OCI-M1 (cell line): ENCODE data around the gene HS3ST5.

ENCODE experiments used
- DNase-seq: peaks from one replicate; lab custom pipeline; 2025; lab: John Stamatoyannopoulos, UW

The HS3ST5 gene

GRCh38 chr6:114194362-114195026, 148.3 kb downstream of the HS3ST5 start:
- peak; percentile 99 for DNase-seq

GRCh38 chr6:114187563-114187962, 155.3 kb downstream of the HS3ST5 start:
- no peak for DNase-seq

DNA sequence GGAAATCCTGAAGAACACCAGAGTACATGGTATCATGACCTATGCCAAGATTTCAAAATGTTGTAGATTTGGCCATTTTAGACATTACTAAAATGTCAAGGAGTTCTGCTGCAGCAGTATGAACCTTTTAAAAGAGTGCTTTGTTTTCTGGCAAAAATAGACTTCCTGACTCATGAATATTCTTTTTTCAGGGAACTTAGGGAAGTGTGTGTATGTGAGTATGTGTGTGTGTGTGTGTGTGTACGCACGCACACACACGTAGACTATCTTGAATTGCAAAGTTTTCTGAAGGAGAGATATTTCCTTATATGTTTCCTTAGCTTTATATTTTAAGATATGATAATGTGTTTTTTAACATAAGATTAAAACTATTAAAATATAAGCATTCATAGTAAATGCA, 161.2 kb downstream of the HS3ST5 start:
- no peak for DNase-seq

DNA sequence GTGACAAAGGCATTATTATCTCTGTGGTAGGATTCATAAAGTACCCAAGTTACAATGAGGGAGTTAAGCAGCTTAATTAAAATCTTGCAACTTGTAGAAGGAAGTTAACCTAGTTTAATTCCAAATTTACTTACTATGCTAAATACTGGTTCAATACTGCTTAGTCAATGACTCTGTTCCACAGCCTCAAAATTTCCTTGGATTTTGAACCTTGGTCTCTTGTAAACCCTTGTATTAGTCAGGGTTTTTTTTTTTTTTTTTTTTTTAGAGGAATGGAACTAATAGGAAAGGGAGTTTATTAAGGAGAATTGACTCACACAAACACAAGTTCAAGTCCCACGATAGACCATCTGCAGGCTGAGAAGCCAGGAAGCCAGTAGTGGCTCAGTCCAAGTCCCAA, 163.4 kb downstream of the HS3ST5 start:
- no peak for DNase-seq

- no peak for DNase-seq
These were observed 166.1 kb downstream of the HS3ST5 start for GRCh38 chr6:114176726-114177125.

DNA sequence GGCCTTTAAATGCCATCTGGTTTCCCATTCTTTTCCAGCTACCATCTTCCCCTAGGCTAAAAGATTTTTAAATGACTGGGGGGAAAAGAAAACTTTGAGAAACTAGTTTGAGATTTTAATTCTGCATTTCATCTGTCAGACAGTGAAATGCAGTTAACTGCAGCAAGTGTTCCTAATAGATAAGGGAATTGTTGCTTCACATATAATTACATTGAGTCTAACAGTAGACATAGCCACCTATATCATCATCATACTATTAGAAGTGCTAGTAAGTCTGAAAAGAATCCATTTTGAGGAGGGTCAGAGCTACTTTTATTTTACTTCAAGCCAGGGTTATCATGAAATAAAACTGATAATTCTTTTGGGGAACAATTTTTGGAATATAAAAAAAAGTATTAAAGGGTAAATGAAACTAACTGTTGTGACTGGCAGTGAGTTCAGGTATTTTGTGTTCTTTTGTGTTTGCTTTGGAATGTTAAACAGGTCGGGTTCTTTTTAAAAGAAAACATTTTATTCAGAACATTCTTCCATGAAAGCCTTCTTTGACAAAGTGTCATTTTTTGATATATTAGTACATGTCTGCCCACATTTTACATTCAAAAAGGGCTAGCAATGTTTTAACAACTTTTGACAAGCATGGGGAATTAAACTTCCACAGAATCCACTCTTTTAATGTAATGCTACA, 170.1 kb downstream of the HS3ST5 start:
- peak; percentile 62 for DNase-seq

GRCh38 chr6:114171473-114171872, 171.3 kb downstream of the HS3ST5 start:
- DNase-seq: no peak

- DNase-seq: no peak
These were observed 171.8 kb downstream of the HS3ST5 start for GRCh38 chr6:114170958-114171387.

- no peak for DNase-seq
These were observed 172.5 kb downstream of the HS3ST5 start for GRCh38 chr6:114170372-114170771.

DNA sequence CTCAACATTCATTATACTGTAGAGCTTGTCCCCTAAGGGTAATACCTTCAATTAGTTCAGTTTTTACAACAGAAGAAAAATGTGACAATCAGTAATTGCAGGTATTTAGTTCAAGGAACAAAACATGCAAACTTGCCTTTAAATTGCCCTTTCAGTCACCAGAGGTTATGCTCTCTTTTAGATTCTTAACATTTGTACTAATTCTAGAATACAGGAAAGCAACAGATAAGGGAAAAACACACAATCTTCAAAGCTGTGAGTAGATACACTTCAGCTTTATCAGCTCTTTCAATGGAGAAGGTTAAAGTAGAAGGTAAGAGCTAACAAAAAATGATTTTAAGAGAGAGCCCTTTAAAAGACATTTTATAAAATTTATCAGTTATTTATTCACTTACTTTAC, 173.1 kb downstream of the HS3ST5 start:
- DNase-seq: peak; percentile 39

GRCh38 chr6:114167583-114168576, 174.9 kb downstream of the HS3ST5 start:
- DNase-seq: no peak

DNA sequence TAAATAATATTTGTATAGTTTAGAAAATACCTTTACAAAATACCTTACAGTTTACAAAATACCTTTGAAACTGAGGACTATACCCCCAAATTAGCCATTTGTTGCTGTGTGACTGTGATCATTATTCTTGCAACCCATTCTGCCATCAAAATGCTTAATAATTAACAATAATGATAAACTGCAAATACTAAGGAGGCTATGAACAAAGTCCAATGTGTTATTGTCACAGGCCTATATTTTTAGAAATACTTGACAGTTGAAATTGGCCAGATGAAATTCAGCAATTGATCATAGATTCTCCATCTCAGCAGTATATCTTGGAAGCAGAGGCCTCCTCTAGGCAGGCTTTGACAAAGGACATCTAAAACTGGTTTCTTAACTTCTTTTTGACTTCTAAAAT, 178.6 kb downstream of the HS3ST5 start:
- DNase-seq: no peak

GRCh38 chr6:114162691-114163347, 180.0 kb downstream of the HS3ST5 start:
- DNase-seq: no peak

GRCh38 chr6:114160881-114161280, 181.9 kb downstream of the HS3ST5 start:
- no peak for DNase-seq

GRCh38 chr6:114159727-114160126, 183.1 kb downstream of the HS3ST5 start:
- DNase-seq: no peak

DNA sequence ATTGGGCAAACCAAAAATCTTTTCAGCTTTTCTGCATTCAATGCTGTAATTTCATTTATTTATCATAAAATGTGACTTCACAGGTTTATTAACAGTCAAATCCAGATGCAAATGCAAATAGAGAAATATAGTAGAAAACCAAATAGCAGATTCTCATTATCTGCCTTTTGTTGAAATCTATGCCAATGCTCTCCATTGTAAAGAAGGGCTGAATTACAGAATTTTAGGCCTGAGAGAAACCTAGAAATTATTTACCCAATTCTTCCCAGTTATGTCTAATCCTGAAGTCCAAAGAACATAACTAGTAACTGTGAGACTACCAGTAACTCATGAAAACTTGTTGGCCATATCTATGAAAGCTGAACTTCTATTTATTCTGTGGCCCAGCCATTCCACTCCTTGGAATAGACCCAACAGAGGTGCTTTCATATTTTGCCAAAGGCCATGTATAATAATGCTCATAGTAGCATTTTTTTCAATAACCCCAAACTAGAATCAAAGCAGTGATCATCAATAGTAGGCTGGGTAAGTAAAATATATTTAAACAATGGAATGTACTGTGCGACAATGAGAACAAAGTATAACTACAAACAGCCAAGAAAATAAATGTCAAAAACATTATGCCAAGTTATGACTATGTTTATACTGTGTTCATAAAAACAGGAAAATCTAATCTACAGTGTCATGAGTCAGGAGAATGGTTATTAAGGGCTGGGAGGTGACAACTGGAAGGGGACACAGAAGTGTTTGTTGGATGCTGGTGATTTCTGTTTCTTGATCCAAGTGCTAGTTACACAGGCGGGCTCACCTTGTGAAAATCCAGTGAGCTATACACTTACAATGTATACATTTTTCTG, 183.8 kb downstream of the HS3ST5 start:
- DNase-seq: no peak

DNA sequence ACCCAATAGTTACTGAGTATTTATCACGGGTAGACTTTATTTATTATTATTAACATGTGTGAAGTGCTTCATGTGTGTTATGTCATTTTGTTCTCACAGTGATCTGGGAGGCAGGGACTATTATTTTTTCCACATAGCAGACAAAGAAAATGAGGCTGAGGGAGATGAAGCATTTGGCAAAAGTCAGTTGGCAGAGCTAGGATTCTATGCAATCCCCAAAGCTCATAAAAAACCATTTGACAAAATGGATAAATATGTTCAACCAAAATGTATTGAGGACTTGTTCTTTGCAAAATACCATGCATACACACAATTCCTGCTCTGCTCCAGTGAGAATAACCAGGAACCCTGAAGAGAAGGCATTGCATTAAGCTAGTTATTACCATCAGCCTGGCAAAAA, 184.4 kb downstream of the HS3ST5 start:
- DNase-seq: no peak

DNA sequence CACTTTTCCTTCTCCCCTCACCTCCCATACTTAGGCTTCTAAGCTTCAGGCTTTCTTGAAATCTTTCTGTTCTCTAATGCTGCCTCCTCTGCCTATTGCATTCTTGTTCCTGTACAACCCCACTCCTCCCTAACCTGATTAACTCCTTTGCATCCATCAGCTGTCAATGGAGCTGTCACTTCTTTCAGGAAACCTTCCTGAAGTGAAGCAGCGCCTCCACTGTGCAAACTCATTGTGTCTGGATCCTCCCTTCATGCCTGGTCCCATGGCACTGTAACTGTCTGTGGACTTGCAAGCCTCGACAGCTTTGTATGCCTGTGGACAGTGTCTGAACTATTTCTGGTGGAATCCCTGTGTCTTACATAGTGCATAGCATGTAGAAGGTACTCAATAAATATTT, 185.0 kb downstream of the HS3ST5 start:
- DNase-seq: no peak

GRCh38 chr6:114155763-114156162, 187.1 kb downstream of the HS3ST5 start:
- DNase-seq: no peak

- no peak for DNase-seq
These were observed 188.0 kb downstream of the HS3ST5 start for GRCh38 chr6:114154812-114155211.

DNA sequence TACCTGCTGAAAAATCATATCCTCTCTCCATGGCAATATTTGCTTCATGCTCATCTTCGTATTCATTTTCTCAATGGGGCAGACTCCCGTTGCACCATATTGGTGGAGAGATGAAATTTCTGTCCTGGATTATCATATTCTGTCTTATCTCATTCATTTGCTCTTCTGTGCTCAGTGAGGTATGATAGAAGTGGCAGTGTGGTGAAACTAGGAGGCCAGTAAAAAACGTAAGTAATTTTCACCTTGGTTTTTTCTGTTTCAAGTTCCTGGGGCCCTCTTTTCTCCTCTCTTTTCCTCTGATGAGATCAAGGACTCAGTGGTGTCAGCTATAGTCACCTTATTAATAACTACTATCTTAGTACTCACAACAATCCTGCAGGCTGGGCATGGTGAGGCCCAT, 189.4 kb downstream of the HS3ST5 start:
- no peak for DNase-seq
